Uterus (tissue), 4 donors: ENCODE results near the gene TRPM1. TPM values are rescaled to one million over a fixed set of nuclear protein-coding genes. Genes with fewer than 3 reads are reported as not detected.

Source experiments
- DNase-seq, 2 donors: peaks; one replicate each; pipeline ENCODE4 v3.0.0-alpha.2; 2019 to 2020
- H3K27ac ChIP-seq, 2 donors: fragments of 200-600 bp; sonication (generic); 1 replicate in 1 of 2; 2 replicates in 1 of 2; pipeline ENCODE4 v1.5.1; 2016 to 2018
- H3K27me3 ChIP-seq, 2 donors: fragments of 200-600 bp; sonication (generic); one replicate each; pipeline ENCODE4 v1.5.1; 2018 to 2019; ENCODE audit warnings: control low read depth in 1 of 2
- H3K36me3 ChIP-seq, 2 donors: fragments of 200-600 bp; sonication (generic); one replicate each; pipeline ENCODE4 v1.5.1; 2019; ENCODE audit warnings: control low read depth in 1 of 2
- H3K4me1 ChIP-seq, 2 donors: fragments of 200-600 bp; sonication (generic); one replicate each; pipeline ENCODE4 v1.5.1; 2018 to 2019; ENCODE audit warnings: control low read depth in 1 of 2
- H3K4me3 ChIP-seq, 2 donors: fragments of 200-600 bp; sonication (generic); 1 replicate in 1 of 2; 2 replicates in 1 of 2; pipeline ENCODE4 v1.5.1; 2018 to 2019; ENCODE audit warnings: mild to moderate bottlenecking in 1 of 2
- H3K9me3 ChIP-seq, 2 donors: fragments of 200-600 bp; sonication (generic); one replicate each; pipeline ENCODE4 v1.5.1; 2019; ENCODE audit warnings: control low read depth in 1 of 2
- CTCF ChIP-seq, 4 experiments: fragments of 200-600 bp in 2 of 4; fragments of 450-650 bp in 2 of 4; sonication (generic) in 2 of 4; IDR thresholded peaks; one replicate each; pipeline ENCODE4 v1.5.1; 2016 to 2019; ENCODE audit warnings: antibody characterized with exemption in 4 of 4, mild to moderate bottlenecking in 2 of 4, moderate library complexity in 1 of 4
- POLR2A ChIP-seq, 2 donors: fragments of 450-650 bp; IDR thresholded peaks; one replicate each; pipeline ENCODE4 v1.6.1; 2016; ENCODE audit warnings: antibody characterized with exemption in 2 of 2, mild to moderate bottlenecking in 1 of 2, moderate library complexity in 1 of 2
- intact Hi-C: fragments of 100-400 bp; cut with DNase I; formaldehyde crosslinking; loops from one replicate; pipeline ENCODE4 v1.15.1; 2023; ENCODE audit warnings: low total_unique reads
- total RNA-seq, 4 donors: library from RNA; depleted of rRNA in 3 of 4; stranded (reverse); fragments of >200 nt in 3 of 4; gene quantifications; one replicate each; pipeline versions ENCODE4 v1.1.0 to v1.2.4, GENCODE V29; 2014 to 2023
- donor health status: DM: yes; HTN: yes; CAD: no.

The TRPM1 gene
- total RNA-seq, 4 donors from 2014 or later = not detected

GRCh38 chr15:31136016-31136415 is 34.5 kb upstream of the TRPM1 start:
- Histone ChIP-seq H3K36me3 (no peaks in the 10 kb centered on the region), H3K9me3 (no peaks in the 10 kb centered on the region), H3K27ac (no peak overlapping the region), H3K4me1 (no peaks in the 10 kb centered on the region), H3K27me3 (no peaks in the 10 kb centered on the region), H3K4me3 (no peak overlapping the region)
- no peak for TF ChIP-seq CTCF (IDR thresholded peaks at IDR 0.05)
- no peak for TF ChIP-seq POLR2A (IDR thresholded peaks at IDR 0.05)
- DNase-seq = no peak
- intact Hi-C loops = no loop called here

GRCh38 chr15:31135523-31135922 is 34.0 kb upstream of the TRPM1 start:
- no peak for DNase-seq

GRCh38 chr15:31133890-31134289 is 32.4 kb upstream of the TRPM1 start:
- Histone ChIP-seq H3K9me3 (no peaks in the 10 kb centered on the region), H3K4me1 (no peaks in the 10 kb centered on the region), H3K36me3 (no peaks in the 10 kb centered on the region), H3K27ac (no peak overlapping the region), H3K4me3 (no peak overlapping the region), H3K27me3 (no peaks in the 10 kb centered on the region)
- TF ChIP-seq CTCF (IDR thresholded peaks at IDR 0.05) (no peak), POLR2A (IDR thresholded peaks at IDR 0.05) (no peak)
- intact Hi-C loops = no loop called here
- no peak for DNase-seq

More at GRCh38 chr15:31135523-31135922, 34.0 kb upstream of the TRPM1 start:
- H3K36me3 ChIP-seq = no peaks in the 10 kb centered on the region
- no peak overlapping the region for H3K4me3 ChIP-seq
- no peaks in the 10 kb centered on the region for H3K9me3 ChIP-seq
- intact Hi-C loops = no loop called here
- no peaks in the 10 kb centered on the region for H3K4me1 ChIP-seq
- TF ChIP-seq POLR2A (IDR thresholded peaks at IDR 0.05) = no peak
- TF ChIP-seq CTCF (IDR thresholded peaks at IDR 0.05) = no peak
- no peaks in the 10 kb centered on the region for H3K27me3 ChIP-seq
- no peak overlapping the region for H3K27ac ChIP-seq

- TF ChIP-seq CTCF (IDR thresholded peaks at IDR 0.05) (no peak), POLR2A (IDR thresholded peaks at IDR 0.05) (no peak)
Observed at GRCh38 chr15:31131853-31132375, 30.4 kb upstream of the TRPM1 start.

GRCh38 chr15:31130576-31131237 is 29.2 kb upstream of the TRPM1 start:
- Histone ChIP-seq H3K27me3 (no peaks in the 10 kb centered on the region), H3K36me3 (no peaks in the 10 kb centered on the region), H3K4me1 (no peaks in the 10 kb centered on the region), H3K27ac (no peak overlapping the region), H3K9me3 (no peaks in the 10 kb centered on the region), H3K4me3 (peak overlapping the region in 1 of 2 donors; percentile 6)
- intact Hi-C loops = no loop called here
- no peak for TF ChIP-seq CTCF (IDR thresholded peaks at IDR 0.05)
- TF ChIP-seq POLR2A (IDR thresholded peaks at IDR 0.05) = no peak
- no peak for DNase-seq

More at GRCh38 chr15:31131853-31132375, 30.4 kb upstream of the TRPM1 start:
- H3K4me3 ChIP-seq = no peak overlapping the region
- no peaks in the 10 kb centered on the region for H3K27me3 ChIP-seq
- H3K4me1 ChIP-seq = no peaks in the 10 kb centered on the region
- no peak for DNase-seq
- H3K36me3 ChIP-seq = no peaks in the 10 kb centered on the region
- H3K27ac ChIP-seq = no peak overlapping the region
- no peaks in the 10 kb centered on the region for H3K9me3 ChIP-seq
- intact Hi-C loops = no loop called here
